IMR-90 (cell line): ENCODE data around the gene KAT6B.

Experiments
- BHLHE40 ChIP-seq: fragments of 150-350 bp; IDR thresholded peaks from 2 replicates; pipeline ENCODE4 v1.6.1; 2016; ENCODE audit warnings: mild to moderate bottlenecking, low read depth, low read length
- CEBPB ChIP-seq: IDR thresholded peaks from 2 replicates; pipeline ENCODE4 v1.6.1; 2012; ENCODE audit warnings: low read depth, low read length, improper control_type of control experiment
- CHD1 ChIP-seq: IDR thresholded peaks from 2 replicates; pipeline ENCODE4 v1.6.1; 2012; ENCODE audit warnings: low read depth, low read length, improper control_type of control experiment
- MAZ ChIP-seq: IDR thresholded peaks from 2 replicates; pipeline ENCODE4 v1.6.1; 2012; ENCODE audit warnings: low read depth, mild to moderate bottlenecking, low read length, improper control_type of control experiment, moderate library complexity, borderline replicate concordance
- POLR2A ChIP-seq: IDR thresholded peaks from 2 replicates; pipeline ENCODE4 v1.6.1; 2012; ENCODE audit warnings: mild to moderate bottlenecking, low read depth, low read length
- RAD21 ChIP-seq: IDR thresholded peaks from 2 replicates; pipeline ENCODE4 v1.6.1; 2012; ENCODE audit warnings: low read length, improper control_type of control experiment
- RCOR1 ChIP-seq: IDR thresholded peaks from 2 replicates; pipeline ENCODE4 v1.6.1; 2012; ENCODE audit warnings: mild to moderate bottlenecking, low read length, improper control_type of control experiment; ENCODE audit not compliant: insufficient replicate concordance
- SMC3 ChIP-seq: fragments of 150-350 bp; IDR thresholded peaks from 2 replicates; pipeline ENCODE4 v1.6.1; 2016; ENCODE audit warnings: low read depth, mild to moderate bottlenecking, antibody characterized with exemption, low read length, moderate library complexity
- TF ChIP-seq, protein P1 (sequence below): conservative IDR thresholded peaks from 2 replicates; pipeline ENCODE4 v1.5.1; 2012; ENCODE audit warnings: mild to moderate bottlenecking, low read depth, low read length, improper control_type of control experiment
- TF ChIP-seq, protein P2 (sequence below): fragments of 150-350 bp; IDR thresholded peaks from 2 replicates; pipeline ENCODE4 v1.6.1; 2017; ENCODE audit warnings: mild to moderate bottlenecking, antibody characterized with exemption, low read length, low read depth

DNA sequence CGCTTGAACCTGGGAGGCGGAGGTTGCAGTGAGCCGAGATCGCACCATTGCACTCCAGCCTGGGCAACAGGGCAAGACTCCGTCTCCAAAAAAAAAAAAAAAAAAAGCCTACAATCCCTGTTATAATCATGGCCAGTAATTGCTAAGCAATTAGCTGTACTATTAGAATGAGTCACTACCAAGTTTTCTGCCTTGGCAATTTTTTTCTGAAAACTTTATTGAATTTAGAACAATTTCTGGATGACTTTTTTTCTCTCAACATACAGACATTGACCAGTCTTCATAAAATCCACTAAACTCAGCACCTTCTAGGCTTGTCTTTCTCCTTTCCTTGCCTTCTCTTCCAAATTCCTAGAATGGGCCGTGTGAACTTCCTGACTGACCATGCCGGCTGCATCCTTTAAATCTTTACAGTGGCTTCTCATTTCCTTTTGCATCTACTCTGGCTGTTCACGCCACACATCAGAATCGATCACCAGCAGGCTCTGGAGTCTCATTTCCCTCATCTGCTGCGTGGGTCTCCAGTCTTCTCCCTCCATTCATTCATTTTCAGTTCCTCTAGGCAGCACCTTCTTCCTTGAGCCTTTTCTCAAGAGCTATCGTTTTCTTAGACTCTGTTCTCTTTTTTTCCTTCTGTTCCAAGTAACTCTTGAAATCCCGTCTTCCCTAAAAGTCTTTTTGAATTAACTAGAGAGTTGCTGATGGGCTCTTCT lies 107.9 kb downstream of the KAT6B start:
- TF ChIP-seq RCOR1: no peak
- TF ChIP-seq, protein P1, sequence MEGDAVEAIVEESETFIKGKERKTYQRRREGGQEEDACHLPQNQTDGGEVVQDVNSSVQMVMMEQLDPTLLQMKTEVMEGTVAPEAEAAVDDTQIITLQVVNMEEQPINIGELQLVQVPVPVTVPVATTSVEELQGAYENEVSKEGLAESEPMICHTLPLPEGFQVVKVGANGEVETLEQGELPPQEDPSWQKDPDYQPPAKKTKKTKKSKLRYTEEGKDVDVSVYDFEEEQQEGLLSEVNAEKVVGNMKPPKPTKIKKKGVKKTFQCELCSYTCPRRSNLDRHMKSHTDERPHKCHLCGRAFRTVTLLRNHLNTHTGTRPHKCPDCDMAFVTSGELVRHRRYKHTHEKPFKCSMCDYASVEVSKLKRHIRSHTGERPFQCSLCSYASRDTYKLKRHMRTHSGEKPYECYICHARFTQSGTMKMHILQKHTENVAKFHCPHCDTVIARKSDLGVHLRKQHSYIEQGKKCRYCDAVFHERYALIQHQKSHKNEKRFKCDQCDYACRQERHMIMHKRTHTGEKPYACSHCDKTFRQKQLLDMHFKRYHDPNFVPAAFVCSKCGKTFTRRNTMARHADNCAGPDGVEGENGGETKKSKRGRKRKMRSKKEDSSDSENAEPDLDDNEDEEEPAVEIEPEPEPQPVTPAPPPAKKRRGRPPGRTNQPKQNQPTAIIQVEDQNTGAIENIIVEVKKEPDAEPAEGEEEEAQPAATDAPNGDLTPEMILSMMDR: no peak
- TF ChIP-seq POLR2A: no peak
- no peak for TF ChIP-seq RAD21
- no peak for TF ChIP-seq CEBPB
- no peak for TF ChIP-seq CHD1
- TF ChIP-seq BHLHE40: no peak
- no peak for TF ChIP-seq MAZ
- TF ChIP-seq, protein P2, sequence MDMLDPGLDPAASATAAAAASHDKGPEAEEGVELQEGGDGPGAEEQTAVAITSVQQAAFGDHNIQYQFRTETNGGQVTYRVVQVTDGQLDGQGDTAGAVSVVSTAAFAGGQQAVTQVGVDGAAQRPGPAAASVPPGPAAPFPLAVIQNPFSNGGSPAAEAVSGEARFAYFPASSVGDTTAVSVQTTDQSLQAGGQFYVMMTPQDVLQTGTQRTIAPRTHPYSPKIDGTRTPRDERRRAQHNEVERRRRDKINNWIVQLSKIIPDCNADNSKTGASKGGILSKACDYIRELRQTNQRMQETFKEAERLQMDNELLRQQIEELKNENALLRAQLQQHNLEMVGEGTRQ: no peak
- no peak for TF ChIP-seq SMC3
